Measurements from ENCODE around the gene PIWIL1.

Gene PIWIL1

GRCh38 chr12:130394906-130395305 is 57.2 kb downstream of the PIWIL1 start:
- no peak overlapping the region for H3K9ac ChIP-seq (ENCODE audit: low read length)
- H3K27me3 ChIP-seq (ENCODE audit: control insufficient read depth, insufficient read depth, low read length) = no peaks in the 10 kb centered on the region
- no peaks in the 10 kb centered on the region for H3K36me3 ChIP-seq (ENCODE audit: control insufficient read depth, insufficient read depth, low read length)

DNA sequence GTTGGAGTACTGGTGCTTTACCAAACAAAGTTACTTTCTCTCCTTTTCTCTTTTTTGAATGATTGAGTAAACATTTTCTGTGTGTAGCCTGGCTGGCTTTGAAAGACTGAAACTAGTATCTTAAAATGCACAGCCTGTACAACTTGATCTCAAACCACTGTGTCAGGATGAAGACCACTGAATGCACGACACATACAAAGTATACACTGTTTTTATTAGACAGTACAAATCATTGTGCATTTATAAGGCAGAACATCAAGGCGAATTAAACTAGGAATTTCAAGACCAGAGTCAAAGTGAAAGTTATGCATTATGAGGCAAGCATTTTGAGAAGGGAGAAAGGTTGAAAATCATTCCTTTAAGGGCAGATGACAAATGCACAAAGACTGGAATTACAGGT is 59.0 kb downstream of the PIWIL1 start:
- H3K4me3 ChIP-seq (ENCODE audit: low read length) = no peak overlapping the region

More at GRCh38 chr12:130394906-130395305, 57.2 kb downstream of the PIWIL1 start:
- Histone ChIP-seq H3K27ac (ENCODE audit: low read depth, low read length) (no peak overlapping the region), H3K4me1 (ENCODE audit: control insufficient read depth, insufficient read depth, low read length) (no peaks in the 10 kb centered on the region), H3K4me3 (ENCODE audit: low read length) (no peak overlapping the region)

GRCh38 chr12:130398100-130398848 is 60.6 kb downstream of the PIWIL1 start:
- Histone ChIP-seq H3K9ac (ENCODE audit: low read length) (no peak overlapping the region), H3K4me1 (ENCODE audit: control insufficient read depth, insufficient read depth, low read length) (no peaks in the 10 kb centered on the region), H3K4me3 (ENCODE audit: low read length) (no peak overlapping the region), H3K27me3 (ENCODE audit: control insufficient read depth, insufficient read depth, low read length) (no peaks in the 10 kb centered on the region), H3K27ac (ENCODE audit: low read depth, low read length) (no peak overlapping the region), H3K36me3 (ENCODE audit: control insufficient read depth, insufficient read depth, low read length) (no peaks in the 10 kb centered on the region)

More for the DNA sequence above, 59.0 kb downstream of the PIWIL1 start:
- H3K36me3 ChIP-seq (ENCODE audit: control insufficient read depth, insufficient read depth, low read length) = no peaks in the 10 kb centered on the region
- no peak overlapping the region for H3K9ac ChIP-seq (ENCODE audit: low read length)
- no peaks in the 10 kb centered on the region for H3K4me1 ChIP-seq (ENCODE audit: control insufficient read depth, insufficient read depth, low read length)
- no peaks in the 10 kb centered on the region for H3K27me3 ChIP-seq (ENCODE audit: control insufficient read depth, insufficient read depth, low read length)
- no peak overlapping the region for H3K27ac ChIP-seq (ENCODE audit: low read depth, low read length)

- Histone ChIP-seq H3K27ac (ENCODE audit: low read depth, low read length) (no peak overlapping the region), H3K9ac (ENCODE audit: low read length) (no peak overlapping the region), H3K4me3 (ENCODE audit: low read length) (no peak overlapping the region), H3K36me3 (ENCODE audit: control insufficient read depth, insufficient read depth, low read length) (no peaks in the 10 kb centered on the region), H3K27me3 (ENCODE audit: control insufficient read depth, insufficient read depth, low read length) (no peaks in the 10 kb centered on the region), H3K4me1 (ENCODE audit: control insufficient read depth, insufficient read depth, low read length) (no peaks in the 10 kb centered on the region)
Measured at GRCh38 chr12:130401703-130402102, 64.0 kb downstream of the PIWIL1 start.

DNA sequence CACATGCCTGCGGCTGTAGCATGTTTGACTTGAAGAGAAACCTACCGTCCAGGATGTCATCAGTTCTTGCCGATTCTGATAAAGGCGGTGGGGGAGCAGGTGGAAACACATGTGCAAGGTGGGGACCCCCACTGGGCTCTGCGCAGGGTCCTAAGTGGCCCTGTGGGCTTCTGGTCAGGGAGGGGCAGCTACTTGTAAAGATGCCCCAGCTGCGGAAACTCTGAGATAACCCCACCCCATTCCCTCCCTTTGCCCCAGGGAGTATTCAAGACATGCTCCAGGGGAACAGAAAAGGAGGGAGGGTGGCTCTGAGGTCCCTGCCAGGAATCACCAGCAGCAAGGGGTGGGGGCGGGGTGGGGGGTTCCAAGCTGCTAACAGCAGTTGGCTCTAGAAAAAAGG is 67.6 kb downstream of the PIWIL1 start:
- Histone ChIP-seq H3K4me3 (ENCODE audit: low read length) (no peak overlapping the region), H3K27ac (ENCODE audit: low read depth, low read length) (no peak overlapping the region), H3K4me1 (ENCODE audit: control insufficient read depth, insufficient read depth, low read length) (no peaks in the 10 kb centered on the region), H3K36me3 (ENCODE audit: control insufficient read depth, insufficient read depth, low read length) (no peaks in the 10 kb centered on the region), H3K9ac (ENCODE audit: low read length) (no peak overlapping the region), H3K27me3 (ENCODE audit: control insufficient read depth, insufficient read depth, low read length) (no peaks in the 10 kb centered on the region)

DNA sequence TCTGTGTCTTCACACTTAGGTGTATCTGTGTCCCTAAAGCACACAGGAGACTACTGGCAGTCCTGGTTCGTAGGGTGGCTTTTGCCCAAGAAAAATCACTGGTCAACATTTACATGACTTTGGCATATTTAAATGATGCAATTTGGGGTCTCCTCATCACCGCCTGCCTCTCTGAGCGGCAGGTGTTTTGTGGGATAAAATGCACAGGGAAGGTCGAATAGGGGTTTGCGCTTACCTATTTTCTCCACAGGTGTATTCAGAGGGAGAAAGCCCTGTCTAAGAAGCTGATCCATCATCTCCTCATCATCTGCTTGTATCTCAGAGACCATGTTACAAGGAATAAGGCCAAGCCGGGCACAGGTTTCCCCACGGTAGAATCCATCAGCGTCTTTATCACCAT is 74.7 kb downstream of the PIWIL1 start:
- H3K4me3 ChIP-seq (ENCODE audit: low read length) = no peak overlapping the region
- no peaks in the 10 kb centered on the region for H3K36me3 ChIP-seq (ENCODE audit: control insufficient read depth, insufficient read depth, low read length)
- H3K27ac ChIP-seq (ENCODE audit: low read depth, low read length) = no peak overlapping the region
- H3K9ac ChIP-seq (ENCODE audit: low read length) = no peak overlapping the region
- H3K27me3 ChIP-seq (ENCODE audit: control insufficient read depth, insufficient read depth, low read length) = no peaks in the 10 kb centered on the region
- no peaks in the 10 kb centered on the region for H3K4me1 ChIP-seq (ENCODE audit: control insufficient read depth, insufficient read depth, low read length)

GRCh38 chr12:130413909-130414308 is 76.2 kb downstream of the PIWIL1 start:
- Histone ChIP-seq H3K9ac (ENCODE audit: low read length) (no peak overlapping the region), H3K4me3 (ENCODE audit: low read length) (no peak overlapping the region), H3K27me3 (ENCODE audit: control insufficient read depth, insufficient read depth, low read length) (no peaks in the 10 kb centered on the region), H3K27ac (ENCODE audit: low read depth, low read length) (no peak overlapping the region), H3K4me1 (ENCODE audit: control insufficient read depth, insufficient read depth, low read length) (no peaks in the 10 kb centered on the region), H3K36me3 (ENCODE audit: control insufficient read depth, insufficient read depth, low read length) (no peaks in the 10 kb centered on the region)

DNA sequence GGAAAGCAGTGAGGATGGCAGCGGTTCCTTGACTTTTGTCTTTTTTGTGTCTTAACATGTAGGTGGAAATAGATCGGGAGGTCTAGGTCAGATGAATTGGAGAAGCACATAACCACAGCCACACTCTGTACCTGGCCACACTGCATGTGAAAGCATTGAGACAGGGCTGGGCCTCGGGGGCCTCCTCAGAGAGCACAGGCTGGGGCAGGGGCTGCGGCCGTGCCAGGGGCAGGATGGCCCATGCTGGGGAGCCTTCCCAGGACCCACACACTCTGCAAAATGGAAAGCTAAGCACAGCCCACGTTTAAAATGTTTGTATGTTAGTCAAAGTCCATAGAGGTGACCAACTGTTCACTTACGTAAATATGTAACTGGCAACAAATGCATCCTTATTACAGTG is 76.7 kb downstream of the PIWIL1 start:
- Histone ChIP-seq H3K9ac (ENCODE audit: low read length) (no peak overlapping the region), H3K4me3 (ENCODE audit: low read length) (no peak overlapping the region), H3K4me1 (ENCODE audit: control insufficient read depth, insufficient read depth, low read length) (no peaks in the 10 kb centered on the region), H3K36me3 (ENCODE audit: control insufficient read depth, insufficient read depth, low read length) (no peaks in the 10 kb centered on the region), H3K27me3 (ENCODE audit: control insufficient read depth, insufficient read depth, low read length) (no peaks in the 10 kb centered on the region), H3K27ac (ENCODE audit: low read depth, low read length) (no peak overlapping the region)

- no peak overlapping the region for H3K4me3 ChIP-seq (ENCODE audit: low read length)
- no peak overlapping the region for H3K27ac ChIP-seq (ENCODE audit: low read depth, low read length)
- H3K36me3 ChIP-seq (ENCODE audit: control insufficient read depth, insufficient read depth, low read length) = no peaks in the 10 kb centered on the region
- H3K4me1 ChIP-seq (ENCODE audit: control insufficient read depth, insufficient read depth, low read length) = no peaks in the 10 kb centered on the region
- H3K9ac ChIP-seq (ENCODE audit: low read length) = no peak overlapping the region
- no peaks in the 10 kb centered on the region for H3K27me3 ChIP-seq (ENCODE audit: control insufficient read depth, insufficient read depth, low read length)
Measured at GRCh38 chr12:130418251-130418650, 80.6 kb downstream of the PIWIL1 start.

DNA sequence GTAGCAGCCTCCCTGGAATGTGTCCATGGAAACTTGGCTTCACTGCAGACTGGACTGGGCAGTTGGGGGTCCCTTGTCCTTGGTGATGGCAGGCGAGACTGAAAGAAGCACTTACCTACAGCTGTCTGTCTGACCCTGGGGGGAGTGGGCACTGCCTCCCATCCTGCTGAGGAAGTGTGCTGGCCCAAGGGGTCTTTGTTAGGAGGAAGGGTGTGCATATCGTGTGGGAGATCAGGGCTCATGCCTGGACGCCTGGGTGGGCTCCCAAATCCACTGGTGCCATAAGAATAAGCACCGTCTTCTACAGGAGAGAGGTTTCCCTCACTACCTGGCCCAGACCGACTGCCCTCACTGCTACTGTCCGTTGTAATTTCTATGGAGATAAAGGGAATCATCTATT is 81.4 kb downstream of the PIWIL1 start:
- no peaks in the 10 kb centered on the region for H3K36me3 ChIP-seq (ENCODE audit: control insufficient read depth, insufficient read depth, low read length)
- no peaks in the 10 kb centered on the region for H3K4me1 ChIP-seq (ENCODE audit: control insufficient read depth, insufficient read depth, low read length)
- no peak overlapping the region for H3K9ac ChIP-seq (ENCODE audit: low read length)
- H3K4me3 ChIP-seq (ENCODE audit: low read length) = no peak overlapping the region
- H3K27me3 ChIP-seq (ENCODE audit: control insufficient read depth, insufficient read depth, low read length) = no peaks in the 10 kb centered on the region
- no peak overlapping the region for H3K27ac ChIP-seq (ENCODE audit: low read depth, low read length)

DNA sequence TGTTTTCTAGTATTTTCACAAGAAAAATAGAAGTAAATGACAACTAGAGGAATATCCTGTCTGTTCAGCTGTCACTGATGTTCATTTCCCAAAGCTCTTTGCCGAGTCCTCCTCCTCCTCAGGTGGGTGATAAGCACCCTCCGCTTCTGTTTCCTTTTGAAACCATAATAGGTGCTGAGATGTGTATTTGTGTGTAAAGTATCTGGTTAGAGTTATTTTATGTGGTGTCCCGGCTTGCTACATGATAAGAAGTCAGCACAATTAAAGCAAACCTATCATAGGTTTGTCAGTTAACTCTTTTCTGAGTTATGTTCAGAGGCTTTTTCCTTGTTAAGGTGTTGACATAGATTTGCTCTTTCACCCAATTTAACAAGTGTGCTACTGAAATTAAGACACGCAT is 82.4 kb downstream of the PIWIL1 start:
- Histone ChIP-seq H3K27me3 (ENCODE audit: control insufficient read depth, insufficient read depth, low read length) (no peaks in the 10 kb centered on the region), H3K36me3 (ENCODE audit: control insufficient read depth, insufficient read depth, low read length) (no peaks in the 10 kb centered on the region), H3K4me3 (ENCODE audit: low read length) (no peak overlapping the region), H3K4me1 (ENCODE audit: control insufficient read depth, insufficient read depth, low read length) (no peaks in the 10 kb centered on the region), H3K27ac (ENCODE audit: low read depth, low read length) (no peak overlapping the region), H3K9ac (ENCODE audit: low read length) (no peak overlapping the region)

GRCh38 chr12:130421896-130422295 is 84.2 kb downstream of the PIWIL1 start:
- Histone ChIP-seq H3K27me3 (ENCODE audit: control insufficient read depth, insufficient read depth, low read length) (no peaks in the 10 kb centered on the region), H3K4me3 (ENCODE audit: low read length) (no peak overlapping the region), H3K27ac (ENCODE audit: low read depth, low read length) (no peak overlapping the region), H3K9ac (ENCODE audit: low read length) (no peak overlapping the region), H3K4me1 (ENCODE audit: control insufficient read depth, insufficient read depth, low read length) (no peaks in the 10 kb centered on the region), H3K36me3 (ENCODE audit: control insufficient read depth, insufficient read depth, low read length) (no peaks in the 10 kb centered on the region)

Data from rectal smooth muscle tissue (tissue), 1 donor.